H1 (cell line): Measurements from ENCODE around the gene DHDDS.

Experiments
- CBX5 ChIP-seq: fragments of 300-800, 300-1000 bp; sonication (generic); IDR thresholded peaks from 2 replicates; pipeline ENCODE4 v1.7.1; 2016; ENCODE audit warnings: antibody characterized with exemption, low read length, low read depth
- CTCF ChIP-seq, 3 experiments: IDR thresholded peaks; 1 replicate in 2 of 3; 2 replicates in 1 of 3; pipeline versions ENCODE4 v1.5.1 to v1.6.1; 2011; ENCODE audit warnings: low read length in 3 of 3, mild to moderate bottlenecking in 3 of 3, inconsistent platforms in 2 of 3, low read depth in 1 of 3, moderate library complexity in 1 of 3; ENCODE audit not compliant: insufficient read depth in 1 of 3; ENCODE audit errors: control extremely low read depth in 1 of 3
- EZH2 ChIP-seq: fragments of 200-600 bp; sonication (generic); IDR thresholded peaks from 2 replicates; pipeline ENCODE4 v1.7.1; 2012; ENCODE audit warnings: low read depth, mild to moderate bottlenecking, moderate library complexity, low read length, inconsistent platforms; ENCODE audit not compliant: severe bottlenecking
- POLR2A ChIP-seq, 2 experiments: IDR thresholded peaks; 1 replicate in 1 of 2; 2 replicates in 1 of 2; pipeline ENCODE4 v1.6.1; 2011; ENCODE audit warnings: low read depth in 2 of 2, low read length in 2 of 2, mild to moderate bottlenecking in 2 of 2; ENCODE audit errors: control extremely low read depth in 1 of 2
- ZNF274 ChIP-seq: IDR thresholded peaks from 2 replicates; pipeline ENCODE4 v1.7.0; 2012; ENCODE audit warnings: low read length, borderline replicate concordance; ENCODE audit errors: extremely low read depth

DNA sequence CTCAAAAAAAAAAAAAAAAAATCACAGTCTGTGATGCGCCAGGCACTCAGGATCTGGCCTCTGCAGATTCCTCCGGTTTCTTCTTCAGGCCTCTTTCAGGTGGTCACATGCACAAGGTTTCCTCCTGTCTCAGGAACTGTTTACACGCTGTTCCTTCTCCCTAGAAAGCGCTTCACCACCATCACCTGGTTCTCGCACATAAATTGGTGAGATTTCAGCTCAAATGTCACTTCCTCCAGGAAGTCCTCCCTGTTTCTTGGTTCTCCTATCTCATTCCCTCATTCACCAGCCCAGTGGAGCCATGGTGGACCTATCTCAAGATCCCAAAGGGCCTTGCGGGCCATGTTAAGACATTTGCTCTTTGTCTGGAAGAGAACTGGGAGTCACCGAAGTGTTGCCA lies 66.8 kb downstream of the DHDDS start:
- TF ChIP-seq CBX5 (no peak), ZNF274 (no peak), CTCF (IDR thresholded peaks at IDR 0.05; ENCODE audit: control extremely low read depth in 1 of 3, insufficient read depth in 1 of 3, low read depth in 1 of 3, low read length in 3 of 3) (no peak), EZH2 (no peak), POLR2A (IDR thresholded peaks at IDR 0.05; ENCODE audit: control extremely low read depth in 1 of 2, low read depth in 2 of 2, low read length in 2 of 2) (no peak)
